ENCODE data around the gene LTBP4.
A peak's percentile ranks its signal among the peaks of the same experiment; 100 is the strongest.

Gene LTBP4

DNA sequence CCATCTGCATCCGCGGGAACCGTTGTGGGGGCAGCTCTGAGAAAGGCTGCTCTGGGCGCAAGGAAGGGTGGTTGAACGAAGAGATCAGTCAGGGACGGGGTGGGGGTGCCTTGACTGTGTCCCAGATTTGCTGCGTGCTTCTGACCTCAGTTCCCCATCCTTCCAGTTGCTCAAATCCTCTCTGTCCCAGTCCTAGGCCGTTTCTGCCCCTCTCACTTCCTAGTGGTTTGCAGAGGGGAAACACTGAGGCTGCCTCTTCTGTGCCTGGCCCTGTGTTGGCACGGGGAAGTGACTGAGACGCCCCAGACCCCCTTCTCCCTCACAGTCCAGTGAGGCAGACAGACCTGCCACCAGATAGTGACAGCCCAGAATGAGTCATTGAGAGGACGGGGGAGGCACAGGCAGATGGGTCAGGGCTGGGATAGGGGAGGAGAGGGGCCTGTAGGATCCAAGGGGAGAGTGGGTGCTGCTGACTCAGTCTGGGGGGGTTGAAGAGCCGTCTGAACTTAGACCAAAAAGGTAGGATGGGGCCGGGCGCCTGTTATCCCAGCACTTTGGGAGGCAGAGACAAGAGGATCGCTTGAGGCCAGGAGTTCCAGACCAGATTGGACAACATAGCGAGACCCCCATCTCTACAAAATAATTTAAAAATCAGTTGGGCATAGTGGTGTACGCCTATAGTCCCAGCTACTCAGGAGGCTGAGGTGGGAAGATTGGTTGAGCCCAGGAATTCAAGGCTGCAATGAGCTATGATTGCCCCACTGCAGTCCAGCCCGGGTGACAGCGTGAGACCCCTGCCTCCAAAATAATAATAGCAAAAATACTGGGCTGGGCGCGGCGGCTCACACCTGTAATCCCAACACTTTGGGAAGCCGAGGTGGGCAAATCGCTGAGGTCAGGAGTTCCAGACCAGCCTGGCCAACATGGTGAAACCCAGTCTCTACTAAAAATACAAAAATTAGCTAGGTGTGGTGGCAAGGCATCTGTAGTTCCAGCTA lies 62.8 kb downstream of the LTBP4 start:
- H3K4me3 ChIP-seq (ENCODE audit: insufficient read depth, low read depth, low read length) = peak overlapping the region; percentile 56
- H3K4me1 ChIP-seq (ENCODE audit: control insufficient read depth, insufficient read depth, low read length) = no peaks in the 10 kb centered on the region
- WGBS, 2 experiments = 59 to 60% methylated on average over 24 of the region's 24 CpGs
- H3K9me3 ChIP-seq (ENCODE audit: control insufficient read depth, low read length) = no peaks in the 10 kb centered on the region
- H3K27ac ChIP-seq (ENCODE audit: insufficient read depth, low read depth, low read length, poor library complexity, severe bottlenecking) = no peak overlapping the region
- peaks cover 5% of the 10 kb centered on the region for H3K36me3 ChIP-seq (ENCODE audit: control insufficient read depth, insufficient read depth, low read length)
- H3K27me3 ChIP-seq (ENCODE audit: control insufficient read depth, insufficient read depth, low read length, poor library complexity, severe bottlenecking) = peaks cover 7% of the 10 kb centered on the region

DNA sequence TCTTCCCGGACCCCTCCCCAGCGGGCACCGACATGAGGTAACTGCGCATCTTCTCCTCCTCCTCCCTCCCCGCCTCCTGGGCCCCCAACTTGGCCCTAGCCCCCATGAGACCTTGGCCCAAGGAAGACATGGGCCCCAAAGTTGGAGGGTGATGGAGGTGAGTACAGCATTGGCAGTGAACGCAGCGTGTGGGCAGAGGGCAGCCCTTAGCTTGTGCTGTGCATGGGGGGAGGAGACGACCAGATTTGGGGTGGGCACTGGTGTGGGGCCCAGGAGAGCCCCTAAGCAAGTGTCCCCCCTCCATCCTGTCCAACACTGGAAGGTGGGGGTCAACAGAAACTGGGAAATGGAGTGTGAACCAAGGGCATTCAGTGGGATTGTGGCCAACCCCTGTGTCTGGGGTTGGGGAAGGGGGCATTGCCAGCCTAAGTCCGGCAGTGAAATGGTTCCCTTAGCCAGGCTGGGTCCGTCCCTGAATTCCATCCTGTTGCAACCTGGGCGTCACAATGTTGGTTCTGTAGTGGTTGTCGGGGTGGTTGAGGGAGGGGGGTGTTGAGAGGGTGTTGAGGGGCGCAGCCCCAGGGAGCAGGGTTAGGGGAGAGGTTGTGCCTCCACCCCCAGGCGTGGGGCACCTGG lies 65.8 kb downstream of the LTBP4 start:
- 94% methylated on average over 13 of the region's 14 CpGs for WGBS, 2 experiments
- no peak overlapping the region for H3K4me3 ChIP-seq (ENCODE audit: insufficient read depth, low read depth, low read length)
- no peaks in the 10 kb centered on the region for H3K4me1 ChIP-seq (ENCODE audit: control insufficient read depth, insufficient read depth, low read length)
- H3K27ac ChIP-seq (ENCODE audit: insufficient read depth, low read depth, low read length, poor library complexity, severe bottlenecking) = no peak overlapping the region
- peaks cover 7% of the 10 kb centered on the region for H3K27me3 ChIP-seq (ENCODE audit: control insufficient read depth, insufficient read depth, low read length, poor library complexity, severe bottlenecking)
- peaks cover 14% of the 10 kb centered on the region for H3K36me3 ChIP-seq (ENCODE audit: control insufficient read depth, insufficient read depth, low read length)
- H3K9me3 ChIP-seq (ENCODE audit: control insufficient read depth, low read length) = no peaks in the 10 kb centered on the region

- 96% methylated on average over 14 of the region's 14 CpGs for WGBS, 2 experiments
- no peaks in the 10 kb centered on the region for H3K4me1 ChIP-seq (ENCODE audit: control insufficient read depth, insufficient read depth, low read length)
- peaks cover 7% of the 10 kb centered on the region for H3K27me3 ChIP-seq (ENCODE audit: control insufficient read depth, insufficient read depth, low read length, poor library complexity, severe bottlenecking)
- H3K36me3 ChIP-seq (ENCODE audit: control insufficient read depth, insufficient read depth, low read length) = peaks cover 20% of the 10 kb centered on the region
- no peaks in the 10 kb centered on the region for H3K9me3 ChIP-seq (ENCODE audit: control insufficient read depth, low read length)
- no peak overlapping the region for H3K27ac ChIP-seq (ENCODE audit: insufficient read depth, low read depth, low read length, poor library complexity, severe bottlenecking)
- H3K4me3 ChIP-seq (ENCODE audit: insufficient read depth, low read depth, low read length) = no peak overlapping the region
These were observed 66.4 kb downstream of the LTBP4 start for GRCh38 chr19:40667602-40668001.

GRCh38 chr19:40668991-40669614 lies 67.9 kb downstream of the LTBP4 start:
- Histone ChIP-seq H3K4me3 (ENCODE audit: insufficient read depth, low read depth, low read length) (no peak overlapping the region), H3K9me3 (ENCODE audit: control insufficient read depth, low read length) (no peaks in the 10 kb centered on the region), H3K36me3 (ENCODE audit: control insufficient read depth, insufficient read depth, low read length) (peaks cover 29% of the 10 kb centered on the region), H3K4me1 (ENCODE audit: control insufficient read depth, insufficient read depth, low read length) (no peaks in the 10 kb centered on the region), H3K27me3 (ENCODE audit: control insufficient read depth, insufficient read depth, low read length, poor library complexity, severe bottlenecking) (no peaks in the 10 kb centered on the region), H3K27ac (ENCODE audit: insufficient read depth, low read depth, low read length, poor library complexity, severe bottlenecking) (no peak overlapping the region)
- WGBS, 2 experiments = 96% methylated on average over 7 of the region's 7 CpGs

- H3K27ac ChIP-seq (ENCODE audit: insufficient read depth, low read depth, low read length, poor library complexity, severe bottlenecking) = no peak overlapping the region
- no peak overlapping the region for H3K4me3 ChIP-seq (ENCODE audit: insufficient read depth, low read depth, low read length)
These were observed 70.2 kb downstream of the LTBP4 start for GRCh38 chr19:40671404-40671803.

DNA sequence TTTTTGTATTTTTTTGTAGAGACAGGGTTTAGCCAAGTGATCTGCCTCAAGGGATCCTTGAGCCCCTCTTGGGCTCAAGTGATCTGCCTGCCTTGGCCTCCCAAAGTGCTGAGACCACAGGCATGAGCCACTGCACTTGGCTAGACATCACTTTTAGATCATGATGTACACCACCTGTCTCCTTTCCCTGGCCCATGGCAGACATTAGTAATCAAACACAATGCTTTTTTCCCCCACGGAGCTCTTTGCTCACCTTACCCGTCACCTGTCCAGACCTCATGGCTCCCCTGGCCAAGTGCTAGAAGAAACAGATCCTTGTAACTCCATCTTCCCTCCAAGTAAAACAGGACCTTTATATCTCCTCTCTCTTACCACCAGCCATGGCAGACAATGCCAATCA lies 70.9 kb downstream of the LTBP4 start:
- H3K4me3 ChIP-seq (ENCODE audit: insufficient read depth, low read depth, low read length) = no peak overlapping the region
- no peaks in the 10 kb centered on the region for H3K27me3 ChIP-seq (ENCODE audit: control insufficient read depth, insufficient read depth, low read length, poor library complexity, severe bottlenecking)
- H3K4me1 ChIP-seq (ENCODE audit: control insufficient read depth, insufficient read depth, low read length) = no peaks in the 10 kb centered on the region
- no peaks in the 10 kb centered on the region for H3K9me3 ChIP-seq (ENCODE audit: control insufficient read depth, low read length)
- H3K36me3 ChIP-seq (ENCODE audit: control insufficient read depth, insufficient read depth, low read length) = peaks cover 29% of the 10 kb centered on the region
- 93% methylated on average over 2 of the region's 2 CpGs for WGBS, 2 experiments
- no peak overlapping the region for H3K27ac ChIP-seq (ENCODE audit: insufficient read depth, low read depth, low read length, poor library complexity, severe bottlenecking)

More at GRCh38 chr19:40671404-40671803, 70.2 kb downstream of the LTBP4 start:
- no peaks in the 10 kb centered on the region for H3K9me3 ChIP-seq (ENCODE audit: control insufficient read depth, low read length)
- no peaks in the 10 kb centered on the region for H3K27me3 ChIP-seq (ENCODE audit: control insufficient read depth, insufficient read depth, low read length, poor library complexity, severe bottlenecking)
- peaks cover 31% of the 10 kb centered on the region for H3K36me3 ChIP-seq (ENCODE audit: control insufficient read depth, insufficient read depth, low read length)
- WGBS, 2 experiments = 96% methylated on average over 9 of the region's 9 CpGs
- no peaks in the 10 kb centered on the region for H3K4me1 ChIP-seq (ENCODE audit: control insufficient read depth, insufficient read depth, low read length)

GRCh38 chr19:40672573-40673299 lies 71.6 kb downstream of the LTBP4 start:
- WGBS, 2 experiments = 93 to 95% methylated on average over 7 of the region's 7 CpGs
- no peak overlapping the region for H3K4me3 ChIP-seq (ENCODE audit: insufficient read depth, low read depth, low read length)
- H3K36me3 ChIP-seq (ENCODE audit: control insufficient read depth, insufficient read depth, low read length) = peaks cover 26% of the 10 kb centered on the region
- no peak overlapping the region for H3K27ac ChIP-seq (ENCODE audit: insufficient read depth, low read depth, low read length, poor library complexity, severe bottlenecking)
- H3K4me1 ChIP-seq (ENCODE audit: control insufficient read depth, insufficient read depth, low read length) = no peaks in the 10 kb centered on the region
- H3K27me3 ChIP-seq (ENCODE audit: control insufficient read depth, insufficient read depth, low read length, poor library complexity, severe bottlenecking) = no peaks in the 10 kb centered on the region
- no peaks in the 10 kb centered on the region for H3K9me3 ChIP-seq (ENCODE audit: control insufficient read depth, low read length)

- H3K36me3 ChIP-seq (ENCODE audit: control insufficient read depth, insufficient read depth, low read length) = peaks cover 26% of the 10 kb centered on the region
- H3K27ac ChIP-seq (ENCODE audit: insufficient read depth, low read depth, low read length, poor library complexity, severe bottlenecking) = no peak overlapping the region
- WGBS, 2 experiments = 95 to 97% methylated on average over 11 of the region's 11 CpGs
- H3K27me3 ChIP-seq (ENCODE audit: control insufficient read depth, insufficient read depth, low read length, poor library complexity, severe bottlenecking) = no peaks in the 10 kb centered on the region
- no peaks in the 10 kb centered on the region for H3K9me3 ChIP-seq (ENCODE audit: control insufficient read depth, low read length)
- H3K4me3 ChIP-seq (ENCODE audit: insufficient read depth, low read depth, low read length) = no peak overlapping the region
- no peaks in the 10 kb centered on the region for H3K4me1 ChIP-seq (ENCODE audit: control insufficient read depth, insufficient read depth, low read length)
These were observed 72.2 kb downstream of the LTBP4 start for GRCh38 chr19:40673397-40673796.

DNA sequence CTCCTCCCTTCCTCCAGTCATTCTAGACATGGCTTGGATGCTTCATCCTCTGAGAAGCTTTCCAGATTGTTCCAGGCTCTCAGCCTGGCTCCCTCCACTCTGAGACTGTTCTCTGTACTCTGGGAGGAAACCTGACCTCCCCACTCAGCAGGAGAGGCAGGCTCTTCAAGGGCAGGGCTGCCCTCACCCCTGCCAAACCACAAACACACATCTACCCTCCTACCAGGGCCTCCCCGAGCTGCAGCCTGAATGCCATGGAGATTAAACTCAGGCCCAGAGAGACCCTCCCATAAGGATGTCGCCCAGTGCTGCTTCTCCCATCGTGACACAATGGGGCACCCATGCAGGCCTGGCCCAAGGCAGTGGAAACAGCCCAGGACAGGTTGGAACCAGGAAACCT lies 73.1 kb downstream of the LTBP4 start:
- peaks cover 26% of the 10 kb centered on the region for H3K36me3 ChIP-seq (ENCODE audit: control insufficient read depth, insufficient read depth, low read length)
- H3K9me3 ChIP-seq (ENCODE audit: control insufficient read depth, low read length) = no peaks in the 10 kb centered on the region
- H3K4me3 ChIP-seq (ENCODE audit: insufficient read depth, low read depth, low read length) = no peak overlapping the region
- H3K27ac ChIP-seq (ENCODE audit: insufficient read depth, low read depth, low read length, poor library complexity, severe bottlenecking) = no peak overlapping the region
- H3K27me3 ChIP-seq (ENCODE audit: control insufficient read depth, insufficient read depth, low read length, poor library complexity, severe bottlenecking) = no peaks in the 10 kb centered on the region
- WGBS, 2 experiments = 86 to 87% methylated on average over 3 of the region's 3 CpGs
- no peaks in the 10 kb centered on the region for H3K4me1 ChIP-seq (ENCODE audit: control insufficient read depth, insufficient read depth, low read length)

Data from ectodermal cell (in vitro differentiated cells).